ENCODE data around the gene PPM1D. TPM values are rescaled to one million over a fixed set of nuclear protein-coding genes. Genes with fewer than 3 reads are reported as not detected.

The PPM1D gene
- total RNA-seq, 1 donor, result 15.5 TPM

- no peak for DNase-seq (ENCODE audit: low read depth)
- no peak overlapping the region for H3K4me3 ChIP-seq (ENCODE audit: low read depth, low read length)
- no peak for TF ChIP-seq CTCF (IDR thresholded peaks at IDR 0.05; ENCODE audit: insufficient read depth, low read depth, low read length)
Observed at GRCh38 chr17:60594734-60595133, 5.3 kb upstream of the PPM1D start.

GRCh38 chr17:60597297-60597696 lies 2.7 kb upstream of the PPM1D start:
- no peak for DNase-seq (ENCODE audit: low read depth)
- no peak for TF ChIP-seq CTCF (IDR thresholded peaks at IDR 0.05; ENCODE audit: insufficient read depth, low read depth, low read length)
- no peak overlapping the region for H3K4me3 ChIP-seq (ENCODE audit: low read depth, low read length)

- peak; percentile 30 for DNase-seq (ENCODE audit: low read depth)
- H3K4me3 ChIP-seq (ENCODE audit: low read depth, low read length), result no peak overlapping the region
- no peak for TF ChIP-seq CTCF (IDR thresholded peaks at IDR 0.05; ENCODE audit: insufficient read depth, low read depth, low read length)
Observed at GRCh38 chr17:60598001-60598736, 1.8 kb upstream of the PPM1D start.

- TF ChIP-seq CTCF (IDR thresholded peaks at IDR 0.05; ENCODE audit: insufficient read depth, low read depth, low read length), result no peak
- DNase-seq (ENCODE audit: low read depth), result no peak
- peak overlapping the region; percentile 89 for H3K4me3 ChIP-seq (ENCODE audit: low read depth, low read length)
Observed at GRCh38 chr17:60599220-60599619, 773 bp upstream of the PPM1D start.

- TF ChIP-seq CTCF (IDR thresholded peaks at IDR 0.05; ENCODE audit: insufficient read depth, low read depth, low read length), result peak; percentile 91
- peak overlapping the region; percentile 100 for H3K4me3 ChIP-seq (ENCODE audit: low read depth, low read length)
- peak; percentile 89 for DNase-seq (ENCODE audit: low read depth)
Observed at GRCh38 chr17:60600490-60601446, 775 bp downstream of the PPM1D start.

GRCh38 chr17:60601447-60602384 lies 1.7 kb downstream of the PPM1D start:
- TF ChIP-seq CTCF (IDR thresholded peaks at IDR 0.05; ENCODE audit: insufficient read depth, low read depth, low read length), result no peak
- H3K4me3 ChIP-seq (ENCODE audit: low read depth, low read length), result peak overlapping the region; percentile 100
- peak; percentile 89 for DNase-seq (ENCODE audit: low read depth)

Data from fibroblast of villous mesenchyme (primary cell).